Stimulated activated CD4-positive, alpha-beta T cell treated with anti-CD3 and anti-CD28 coated beads, TNF-alpha, amount 100 ng/mL, for 4 hours (primary cell): Measurements from ENCODE around the gene MEAF6.
"Not testable (repeated sequence)": the region's sequence is repeated elsewhere in the genome, so short reads cannot be mapped to it uniquely, and the experiment has no call there.

Experiments used
- DNase-seq, 3 experiments: peaks; one replicate each; pipeline ENCODE4 v3.0.0-alpha.2; 2020; ENCODE audit warnings: low read depth in 3 of 3

Gene MEAF6

GRCh38 chr1:37514350-37515184 lies at the start of gene MEAF6:
MEAF6 (minus strand) TSS chr1:37514766; CDS start chr1:37514746, 20 bp downstream.
- DNase-seq = peak; percentile 66 to 76 (median 69)

- no peak for DNase-seq
Observed at GRCh38 chr1:37562984-37563383, 48.4 kb upstream of the MEAF6 start.

GRCh38 chr1:37561133-37562132 lies 46.9 kb upstream of the MEAF6 start:
- no peak for DNase-seq

GRCh38 chr1:37560401-37561132 lies 46.0 kb upstream of the MEAF6 start:
- DNase-seq = no peak

GRCh38 chr1:37559957-37560379 lies 45.4 kb upstream of the MEAF6 start:
- not testable (repeated sequence) for DNase-seq

GRCh38 chr1:37559080-37559479 lies 44.5 kb upstream of the MEAF6 start:
- DNase-seq = no peak

GRCh38 chr1:37558411-37558810 lies 43.8 kb upstream of the MEAF6 start:
- no peak for DNase-seq

- no peak for DNase-seq
Observed at GRCh38 chr1:37557402-37557801, 42.8 kb upstream of the MEAF6 start.

- DNase-seq = no peak
Observed at GRCh38 chr1:37556712-37557196, 42.2 kb upstream of the MEAF6 start, which contains the start of gene DNALI1. DNALI1 (plus strand) TSS chr1:37556940; CDS start chr1:37556995, 55 bp downstream.

GRCh38 chr1:37553927-37554808 lies 39.6 kb upstream of the MEAF6 start, which contains the start of gene SNIP1:
SNIP1 (minus strand) TSS chr1:37554293; CDS start chr1:37554229, 64 bp downstream.
- DNase-seq = peak; percentile 57 to 83 (median 82)

- no peak for DNase-seq
Observed at GRCh38 chr1:37553598-37553926, 39.0 kb upstream of the MEAF6 start.

- DNase-seq = no peak
Observed at GRCh38 chr1:37549341-37549740, 34.8 kb upstream of the MEAF6 start.

- no peak for DNase-seq
Observed at GRCh38 chr1:37545019-37545418, 30.5 kb upstream of the MEAF6 start.

GRCh38 chr1:37544530-37544929 lies 30.0 kb upstream of the MEAF6 start:
- no peak for DNase-seq

- no peak for DNase-seq
Observed at GRCh38 chr1:37540036-37540785, 25.6 kb upstream of the MEAF6 start.

GRCh38 chr1:37539154-37539553 lies 24.6 kb upstream of the MEAF6 start:
- DNase-seq = not testable (repeated sequence)

GRCh38 chr1:37537378-37537777 lies 22.8 kb upstream of the MEAF6 start:
- DNase-seq = no peak

GRCh38 chr1:37533317-37534093 lies 18.9 kb upstream of the MEAF6 start:
- no peak for DNase-seq
